ENCODE data around the gene ACSL1. TPM values are rescaled to one million over a fixed set of nuclear protein-coding genes. Genes with fewer than 3 reads are reported as not detected.

Gene ACSL1
- total RNA-seq, 4 donors from 2014 or later: 48.5 to 98.8 (median 55.3) TPM

DNA sequence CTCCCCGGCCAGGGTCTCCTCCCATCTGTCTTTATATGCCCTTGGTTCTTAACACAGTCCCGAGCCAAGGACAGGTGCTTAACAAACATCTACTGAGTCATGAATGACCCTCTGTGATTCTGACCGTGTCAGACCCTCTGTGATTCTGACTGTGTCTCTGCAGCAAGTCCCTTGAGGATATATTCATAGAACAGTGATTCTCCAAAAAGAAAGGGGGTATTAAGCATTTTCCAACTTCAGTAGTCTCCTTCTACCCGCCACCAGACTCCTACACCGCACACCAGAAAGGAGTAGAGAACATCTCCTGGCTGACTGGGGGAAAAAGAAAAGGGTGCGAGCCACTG is 13.6 kb downstream of the ACSL1 start:
- no peak for ATAC-seq
- WGBS, 2 donors (ENCODE audit: low coverage in 1 of 2): 84% methylated on average over 4 to 6 of the region's 6 CpGs
- peaks cover 4 to 52% (median 13%) of the 10 kb centered on the region in 3 donors for H3K4me1 ChIP-seq

DNA sequence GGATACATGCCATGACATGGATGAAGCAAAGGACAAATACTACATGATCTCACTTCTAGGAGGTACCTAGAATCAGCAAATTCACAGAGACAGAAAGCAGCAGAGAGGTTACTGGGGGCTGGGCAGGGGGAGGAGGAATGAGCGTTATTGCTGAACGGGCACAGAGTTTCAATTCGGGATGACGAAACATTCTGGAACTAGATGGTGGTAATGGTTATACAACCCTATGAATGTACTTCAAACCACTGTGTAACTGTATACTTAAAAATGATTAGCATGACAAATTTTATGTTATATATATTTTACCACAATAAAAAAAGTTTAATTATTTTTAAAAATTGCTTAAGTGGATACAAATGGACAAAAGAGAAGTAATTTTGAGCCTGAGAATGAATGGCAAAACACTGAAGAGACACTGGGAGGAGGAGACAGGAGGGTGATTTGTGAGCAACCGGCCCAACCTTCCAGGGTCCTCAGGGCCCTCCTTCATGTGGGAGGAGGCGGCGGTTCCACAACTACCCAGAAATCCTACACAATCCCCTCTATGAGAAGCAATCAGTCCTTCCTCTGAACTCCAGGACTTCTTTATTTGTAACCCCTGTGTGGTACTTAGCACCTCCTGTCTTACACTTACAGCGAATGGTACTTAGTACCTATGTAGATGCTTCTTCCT is 14.1 kb downstream of the ACSL1 start:
- TF ChIP-seq POLR2AphosphoS5 (IDR thresholded peaks at IDR 0.05): no peak
- TF ChIP-seq EP300 (IDR thresholded peaks at IDR 0.05): no peak
- TF ChIP-seq POLR2A (IDR thresholded peaks at IDR 0.05): no peak
- TF ChIP-seq, protein P1, sequence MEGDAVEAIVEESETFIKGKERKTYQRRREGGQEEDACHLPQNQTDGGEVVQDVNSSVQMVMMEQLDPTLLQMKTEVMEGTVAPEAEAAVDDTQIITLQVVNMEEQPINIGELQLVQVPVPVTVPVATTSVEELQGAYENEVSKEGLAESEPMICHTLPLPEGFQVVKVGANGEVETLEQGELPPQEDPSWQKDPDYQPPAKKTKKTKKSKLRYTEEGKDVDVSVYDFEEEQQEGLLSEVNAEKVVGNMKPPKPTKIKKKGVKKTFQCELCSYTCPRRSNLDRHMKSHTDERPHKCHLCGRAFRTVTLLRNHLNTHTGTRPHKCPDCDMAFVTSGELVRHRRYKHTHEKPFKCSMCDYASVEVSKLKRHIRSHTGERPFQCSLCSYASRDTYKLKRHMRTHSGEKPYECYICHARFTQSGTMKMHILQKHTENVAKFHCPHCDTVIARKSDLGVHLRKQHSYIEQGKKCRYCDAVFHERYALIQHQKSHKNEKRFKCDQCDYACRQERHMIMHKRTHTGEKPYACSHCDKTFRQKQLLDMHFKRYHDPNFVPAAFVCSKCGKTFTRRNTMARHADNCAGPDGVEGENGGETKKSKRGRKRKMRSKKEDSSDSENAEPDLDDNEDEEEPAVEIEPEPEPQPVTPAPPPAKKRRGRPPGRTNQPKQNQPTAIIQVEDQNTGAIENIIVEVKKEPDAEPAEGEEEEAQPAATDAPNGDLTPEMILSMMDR (IDR thresholded peaks at IDR 0.05): no peak
- 88 to 100% methylated on average over 6 to 8 of the region's 8 CpGs for WGBS, 2 donors (ENCODE audit: low coverage in 1 of 2)
- H3K9me3 ChIP-seq: no peaks in the 10 kb centered on the region
- peaks cover 4 to 57% (median 13%) of the 10 kb centered on the region in 3 donors for H3K4me1 ChIP-seq
- no peaks in the 10 kb centered on the region for H3K36me3 ChIP-seq
- no peaks in the 10 kb centered on the region for H3K27me3 ChIP-seq
- no peak for ATAC-seq
- H3K27ac ChIP-seq: no peak overlapping the region
- H3K4me3 ChIP-seq: no peak overlapping the region

More for the DNA sequence above, 13.6 kb downstream of the ACSL1 start:
- Histone ChIP-seq H3K27ac (peak overlapping the region in 1 of 4 donors; percentile 22), H3K4me3 (no peak overlapping the region), H3K36me3 (no peaks in the 10 kb centered on the region), H3K9me3 (no peaks in the 10 kb centered on the region), H3K27me3 (no peaks in the 10 kb centered on the region)
- TF ChIP-seq, protein P1 (IDR thresholded peaks at IDR 0.05): no peak
- TF ChIP-seq POLR2A (IDR thresholded peaks at IDR 0.05) (no peak), EP300 (IDR thresholded peaks at IDR 0.05) (no peak)

DNA sequence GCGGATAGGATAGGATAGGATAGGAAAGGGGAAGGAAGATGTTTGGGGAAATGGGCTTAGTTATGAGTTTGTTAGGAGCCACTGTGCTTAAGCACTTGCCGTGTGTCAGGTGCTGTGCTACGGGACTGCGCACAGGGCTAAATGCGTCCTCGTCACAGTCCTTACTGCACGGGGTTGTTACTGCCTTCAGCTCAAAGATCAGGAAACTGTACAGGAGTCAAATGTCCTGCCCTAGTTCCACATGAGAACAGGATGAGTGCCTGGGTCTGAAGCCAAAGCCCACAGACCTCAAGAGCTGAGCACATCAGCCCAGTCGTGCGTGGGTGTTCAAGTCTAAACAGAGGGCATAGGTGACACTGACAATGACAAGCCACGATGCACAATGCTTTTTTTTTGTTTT is 15.0 kb downstream of the ACSL1 start:
- no peaks in the 10 kb centered on the region for H3K36me3 ChIP-seq
- peaks cover 4 to 60% (median 20%) of the 10 kb centered on the region in 3 donors for H3K4me1 ChIP-seq
- TF ChIP-seq POLR2AphosphoS5 (IDR thresholded peaks at IDR 0.05) (no peak), EP300 (IDR thresholded peaks at IDR 0.05) (no peak), POLR2A (IDR thresholded peaks at IDR 0.05) (no peak)
- TF ChIP-seq, protein P1 (IDR thresholded peaks at IDR 0.05): no peak
- no peak overlapping the region for H3K27ac ChIP-seq
- no peaks in the 10 kb centered on the region for H3K9me3 ChIP-seq
- H3K4me3 ChIP-seq: no peak overlapping the region
- no peak for ATAC-seq
- WGBS, 2 donors (ENCODE audit: low coverage in 1 of 2): 84 to 96% methylated on average over 4 to 9 of the region's 10 CpGs
- no peaks in the 10 kb centered on the region for H3K27me3 ChIP-seq

DNA sequence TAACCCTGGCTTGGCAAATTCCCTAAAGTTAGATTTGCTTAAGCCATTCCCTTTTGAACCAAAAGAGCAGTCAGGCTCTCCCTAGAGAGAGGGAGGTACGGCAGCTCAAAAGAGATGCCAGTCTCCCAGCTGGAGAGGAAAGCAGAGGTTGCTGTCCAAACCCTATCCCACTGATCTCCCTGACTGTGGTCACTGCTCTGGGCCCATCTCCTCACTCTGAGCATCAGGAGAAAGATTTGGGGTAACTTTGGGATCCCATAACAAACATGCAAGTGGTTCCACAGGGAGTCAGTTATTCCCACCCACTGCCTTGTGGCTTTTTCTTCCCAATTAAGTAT is 17.1 kb downstream of the ACSL1 start:
- no peak for ATAC-seq
- peaks cover 4 to 53% (median 16%) of the 10 kb centered on the region in 3 donors for H3K4me1 ChIP-seq
- H3K27me3 ChIP-seq: no peaks in the 10 kb centered on the region
- TF ChIP-seq POLR2AphosphoS5 (IDR thresholded peaks at IDR 0.05): no peak
- no peak for TF ChIP-seq POLR2A (IDR thresholded peaks at IDR 0.05)
- TF ChIP-seq, protein P1 (IDR thresholded peaks at IDR 0.05): no peak
- TF ChIP-seq EP300 (IDR thresholded peaks at IDR 0.05): no peak
- H3K4me3 ChIP-seq: no peak overlapping the region
- no CpG with 5 or more reads among the region's 1 CpG for WGBS, 2 donors (ENCODE audit: low coverage in 1 of 2)
- no peaks in the 10 kb centered on the region for H3K9me3 ChIP-seq
- H3K36me3 ChIP-seq: no peaks in the 10 kb centered on the region
- H3K27ac ChIP-seq: no peak overlapping the region
